HuH-7.5 (cell line): ENCODE data around the gene CRYZ.
"Not testable (repeated sequence)": the region's sequence is repeated elsewhere in the genome, so short reads cannot be mapped to it uniquely, and the experiment has no call there.

ENCODE experiments used
- DNase-seq: peaks from one replicate; pipeline ENCODE4 v3.0.0; 2011; ENCODE audit warnings: low spot score

CRYZ gene

GRCh38 chr1:74679811-74680210, 53.0 kb downstream of the CRYZ start:
- DNase-seq: no peak

- DNase-seq: no peak
Observed at GRCh38 chr1:74677926-74678325, 54.9 kb downstream of the CRYZ start.

GRCh38 chr1:74674278-74675048, 58.4 kb downstream of the CRYZ start:
- no peak for DNase-seq

GRCh38 chr1:74673351-74674111, 59.3 kb downstream of the CRYZ start, which contains the start of gene ERICH3:
ERICH3 (minus strand) TSS chr1:74673792; CDS start chr1:74673519, 273 bp downstream.
- no peak for DNase-seq

GRCh38 chr1:74670866-74671265, 62.0 kb downstream of the CRYZ start:
- not testable (repeated sequence) for DNase-seq
